ENCODE results near the gene GNL3.

DNA sequence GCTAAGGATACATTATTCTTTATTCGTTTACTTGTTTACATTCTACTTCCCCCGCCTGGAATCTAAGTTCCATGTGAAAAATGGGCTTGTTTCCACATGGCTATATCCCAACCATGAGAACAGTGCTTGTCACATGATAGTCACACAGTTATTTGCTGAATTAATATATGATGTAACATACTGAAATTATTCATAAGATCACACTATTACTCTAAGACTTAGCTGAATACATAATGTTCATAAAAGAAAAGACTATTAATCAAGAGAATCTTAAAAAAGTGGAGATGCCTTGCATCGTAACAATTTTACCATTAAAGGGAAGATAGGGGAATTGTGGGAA lies 6.7 kb upstream of the GNL3 start:
- TF ChIP-seq, protein P1, sequence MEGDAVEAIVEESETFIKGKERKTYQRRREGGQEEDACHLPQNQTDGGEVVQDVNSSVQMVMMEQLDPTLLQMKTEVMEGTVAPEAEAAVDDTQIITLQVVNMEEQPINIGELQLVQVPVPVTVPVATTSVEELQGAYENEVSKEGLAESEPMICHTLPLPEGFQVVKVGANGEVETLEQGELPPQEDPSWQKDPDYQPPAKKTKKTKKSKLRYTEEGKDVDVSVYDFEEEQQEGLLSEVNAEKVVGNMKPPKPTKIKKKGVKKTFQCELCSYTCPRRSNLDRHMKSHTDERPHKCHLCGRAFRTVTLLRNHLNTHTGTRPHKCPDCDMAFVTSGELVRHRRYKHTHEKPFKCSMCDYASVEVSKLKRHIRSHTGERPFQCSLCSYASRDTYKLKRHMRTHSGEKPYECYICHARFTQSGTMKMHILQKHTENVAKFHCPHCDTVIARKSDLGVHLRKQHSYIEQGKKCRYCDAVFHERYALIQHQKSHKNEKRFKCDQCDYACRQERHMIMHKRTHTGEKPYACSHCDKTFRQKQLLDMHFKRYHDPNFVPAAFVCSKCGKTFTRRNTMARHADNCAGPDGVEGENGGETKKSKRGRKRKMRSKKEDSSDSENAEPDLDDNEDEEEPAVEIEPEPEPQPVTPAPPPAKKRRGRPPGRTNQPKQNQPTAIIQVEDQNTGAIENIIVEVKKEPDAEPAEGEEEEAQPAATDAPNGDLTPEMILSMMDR (conservative IDR thresholded peaks at IDR 0.05 in 1 of 2, IDR thresholded peaks at IDR 0.05 in 1 of 2; ENCODE audit: low read depth in 1 of 2, low read length in 2 of 2) = no peak
- TF ChIP-seq EZH2 (IDR thresholded peaks at IDR 0.05; ENCODE audit: low read length, missing control alignments) = no peak
